H1 (cell line): ENCODE data around the gene DRD2.

ENCODE experiments used
- CTCF ChIP-seq, 3 experiments: IDR thresholded peaks; 1 replicate in 2 of 3; 2 replicates in 1 of 3; pipeline versions ENCODE4 v1.5.1 to v1.6.1; 2011; ENCODE audit warnings: low read length in 3 of 3, mild to moderate bottlenecking in 3 of 3, inconsistent platforms in 2 of 3, low read depth in 1 of 3, moderate library complexity in 1 of 3; ENCODE audit not compliant: insufficient read depth in 1 of 3; ENCODE audit errors: control extremely low read depth in 1 of 3
- TEAD4 ChIP-seq: IDR thresholded peaks from 2 replicates; pipeline ENCODE4 v1.6.1; 2012; ENCODE audit warnings: low read depth, low read length, inconsistent platforms, mixed read lengths

GRCh38 chr11:113436672-113437252 is 38.4 kb downstream of the DRD2 start:
- TF ChIP-seq TEAD4 (no peak), CTCF (IDR thresholded peaks at IDR 0.05; ENCODE audit: control extremely low read depth in 1 of 3, insufficient read depth in 1 of 3, low read depth in 1 of 3, low read length in 3 of 3) (no peak)
